ENCODE measurements around the gene KLHL35.
A peak's percentile ranks its signal among the peaks of the same experiment; 100 is the strongest.

The KLHL35 gene

DNA sequence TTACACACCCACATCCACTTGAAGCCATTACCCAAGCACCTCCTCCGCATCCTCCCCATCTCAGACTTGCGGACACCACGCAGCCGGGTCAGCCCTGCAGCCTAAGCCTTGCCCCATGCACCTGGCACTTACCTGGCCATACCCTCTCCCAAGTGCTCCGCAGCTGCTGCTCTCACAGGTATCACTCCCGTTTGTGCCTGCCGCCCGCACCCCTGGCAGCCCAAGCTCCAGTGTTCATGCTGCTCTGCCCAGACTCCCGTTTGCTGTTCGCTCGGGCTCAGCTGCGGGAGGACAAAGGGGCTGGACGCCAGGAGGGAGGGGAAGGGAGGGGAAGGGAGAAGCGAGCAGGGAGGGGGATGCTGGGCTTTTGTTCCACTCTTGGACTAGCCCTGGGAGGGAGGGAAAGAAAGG lies at the start of gene KLHL35:
KLHL35 (minus strand) TSS at position 293 of the 411 bp plus-strand sequence. CDS start 2,574 bp downstream, outside the sequence.
- no peak for DNase-seq

- DNase-seq, result no peak
These were observed 49.1 kb upstream of the KLHL35 start for GRCh38 chr11:75481922-75482606.

GRCh38 chr11:75481223-75481921 lies 48.4 kb upstream of the KLHL35 start:
- DNase-seq, result no peak

- DNase-seq, result no peak
These were observed 47.5 kb upstream of the KLHL35 start for GRCh38 chr11:75480185-75481175.

DNA sequence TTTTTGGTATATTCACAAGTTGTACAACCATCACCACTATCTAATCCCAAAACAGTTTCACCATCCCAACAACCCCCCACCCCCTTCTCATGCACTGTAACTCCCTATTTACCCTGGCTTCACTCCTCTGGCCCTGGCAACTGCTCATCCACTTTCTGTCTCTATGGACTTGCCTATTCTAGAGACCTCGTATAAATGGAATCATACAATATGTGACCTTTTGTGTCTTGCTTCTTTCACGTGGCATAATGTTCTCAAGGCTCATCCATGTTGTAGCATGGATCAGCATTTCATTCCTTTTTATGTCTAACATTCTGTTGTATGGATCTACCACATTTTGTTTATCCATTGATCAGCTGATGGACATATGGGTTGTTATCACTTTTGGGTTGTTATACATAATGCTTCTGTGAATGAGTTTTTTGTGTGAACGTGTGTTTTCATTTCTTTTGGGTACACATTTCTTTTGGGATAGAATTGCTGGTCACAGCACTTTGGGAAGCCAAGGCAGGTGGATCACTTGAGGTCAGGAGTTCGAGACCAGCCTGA lies 46.7 kb upstream of the KLHL35 start:
- no peak for DNase-seq

DNA sequence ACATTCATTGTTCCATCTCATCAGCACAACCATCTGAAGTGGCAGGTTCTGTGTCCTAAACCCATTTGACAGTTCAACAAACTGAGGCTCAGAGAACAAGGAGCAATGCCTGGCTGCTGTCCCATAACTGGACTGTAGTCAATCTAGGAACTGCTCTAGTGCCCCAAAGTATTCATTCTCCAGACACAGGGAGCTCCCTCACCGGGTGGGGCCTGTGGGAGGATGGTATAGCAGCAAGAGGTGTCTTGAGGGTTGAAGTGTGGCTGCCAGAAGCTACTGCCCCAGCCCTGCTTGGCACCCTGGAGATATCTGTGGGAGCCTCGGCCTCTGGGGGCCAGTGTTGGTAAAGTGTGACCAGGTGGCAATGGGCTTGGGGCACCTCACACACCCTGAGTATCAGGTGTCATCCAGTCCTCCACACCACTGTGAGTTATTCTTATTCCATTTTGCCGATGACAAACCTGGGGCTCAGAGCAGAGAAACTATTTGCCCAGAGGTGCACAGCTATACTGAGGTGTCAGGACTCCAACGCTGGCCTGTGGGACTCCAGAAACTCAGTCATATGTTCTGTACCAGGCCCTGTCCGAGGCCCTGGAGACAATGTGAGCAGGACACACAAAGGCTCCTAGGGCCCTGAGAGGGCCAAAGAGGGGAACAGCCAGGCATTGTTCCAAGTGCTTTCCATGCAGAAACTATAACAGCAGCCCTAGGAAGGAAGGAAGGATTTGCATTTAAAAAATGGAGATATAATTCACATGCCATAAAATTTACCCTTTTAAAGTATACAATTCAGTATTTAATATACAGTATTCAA lies 46.0 kb upstream of the KLHL35 start:
- DNase-seq, result no peak

GRCh38 chr11:75477614-75477935 lies 44.6 kb upstream of the KLHL35 start:
- no peak for DNase-seq

DNA sequence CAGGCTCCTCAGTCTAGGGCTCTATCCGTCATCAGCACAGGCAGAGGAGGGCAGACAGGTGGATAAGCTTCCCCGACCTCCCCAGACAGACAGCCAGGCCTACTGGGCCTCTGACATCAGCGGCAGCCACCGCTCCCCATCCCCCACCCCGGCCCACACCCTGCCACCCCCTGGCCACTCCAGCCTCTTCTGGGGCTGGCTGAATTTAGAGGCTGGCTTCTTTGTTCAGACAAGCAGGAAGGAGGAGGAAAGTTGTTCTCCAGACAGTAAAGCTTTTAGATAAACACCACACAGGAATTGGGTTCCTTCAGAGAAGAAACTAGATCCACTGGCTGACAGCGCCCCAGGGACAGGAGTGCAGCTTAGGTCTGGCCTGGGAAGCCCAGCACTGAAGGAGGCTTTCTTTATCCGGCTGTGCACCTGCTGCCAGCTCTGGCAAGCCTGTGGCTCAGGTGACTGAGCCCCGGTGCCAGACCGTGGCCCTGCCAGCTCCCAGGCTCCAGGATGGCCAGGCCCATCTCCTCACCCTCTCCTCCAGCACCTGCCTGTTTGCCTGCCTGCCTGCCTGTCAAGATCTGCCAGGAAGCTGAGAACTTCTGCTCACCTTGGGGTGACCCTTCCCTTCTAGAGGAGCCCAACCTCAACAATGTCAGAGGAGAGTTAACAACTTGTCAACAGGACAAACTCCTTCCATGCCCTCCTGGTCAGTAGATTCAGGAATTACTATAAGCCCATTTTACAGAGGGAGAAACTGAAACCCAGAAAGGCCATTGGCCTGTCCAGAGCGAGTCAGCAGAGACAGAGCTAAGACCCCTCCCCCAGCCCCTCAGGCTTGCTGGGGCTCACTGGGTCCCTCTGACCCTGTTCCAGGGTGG lies 44.0 kb upstream of the KLHL35 start:
- no peak for DNase-seq

DNA sequence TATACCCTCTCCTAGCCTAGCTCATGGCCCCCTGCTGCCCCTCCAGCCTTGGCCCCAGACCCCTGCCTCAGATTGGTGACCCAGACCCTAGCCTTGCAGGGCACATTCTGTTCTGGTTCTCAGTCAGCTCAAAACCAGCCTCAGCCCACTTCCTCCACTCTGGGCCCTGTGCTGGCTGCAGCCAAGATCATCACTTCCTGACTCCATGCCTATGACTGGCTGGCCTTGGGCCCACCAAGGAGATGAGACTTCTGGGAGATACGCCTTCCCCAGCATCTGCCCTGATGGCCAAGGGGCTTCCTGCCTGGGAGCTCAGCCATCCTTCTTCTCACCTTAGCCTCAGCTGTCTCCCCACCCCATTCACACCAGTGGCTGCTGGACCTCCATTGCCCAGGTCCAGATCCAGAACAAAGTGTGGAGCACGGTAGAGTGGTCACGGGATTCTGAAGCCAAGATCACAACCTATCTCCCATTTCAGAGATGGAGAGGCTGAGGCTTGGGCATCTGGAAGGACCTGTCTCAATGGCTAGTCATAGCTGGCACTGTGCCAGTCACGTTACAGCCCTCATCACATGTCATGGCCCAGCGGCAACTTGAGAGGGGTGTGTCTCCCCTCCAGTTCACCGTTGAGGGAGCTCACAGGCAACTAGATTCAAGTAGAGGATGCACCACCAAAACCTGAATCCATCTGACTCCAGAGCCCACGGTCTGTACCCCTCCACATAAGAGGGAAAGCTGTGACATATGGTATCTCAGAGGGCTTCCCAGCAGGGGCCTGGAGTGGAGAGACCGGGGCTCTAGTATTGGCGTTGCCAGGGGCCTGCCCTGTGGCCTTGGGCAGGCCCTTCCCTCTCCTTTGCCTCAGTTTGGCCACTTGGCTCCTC lies 43.0 kb upstream of the KLHL35 start:
- peak; percentile 8 for DNase-seq

DNA sequence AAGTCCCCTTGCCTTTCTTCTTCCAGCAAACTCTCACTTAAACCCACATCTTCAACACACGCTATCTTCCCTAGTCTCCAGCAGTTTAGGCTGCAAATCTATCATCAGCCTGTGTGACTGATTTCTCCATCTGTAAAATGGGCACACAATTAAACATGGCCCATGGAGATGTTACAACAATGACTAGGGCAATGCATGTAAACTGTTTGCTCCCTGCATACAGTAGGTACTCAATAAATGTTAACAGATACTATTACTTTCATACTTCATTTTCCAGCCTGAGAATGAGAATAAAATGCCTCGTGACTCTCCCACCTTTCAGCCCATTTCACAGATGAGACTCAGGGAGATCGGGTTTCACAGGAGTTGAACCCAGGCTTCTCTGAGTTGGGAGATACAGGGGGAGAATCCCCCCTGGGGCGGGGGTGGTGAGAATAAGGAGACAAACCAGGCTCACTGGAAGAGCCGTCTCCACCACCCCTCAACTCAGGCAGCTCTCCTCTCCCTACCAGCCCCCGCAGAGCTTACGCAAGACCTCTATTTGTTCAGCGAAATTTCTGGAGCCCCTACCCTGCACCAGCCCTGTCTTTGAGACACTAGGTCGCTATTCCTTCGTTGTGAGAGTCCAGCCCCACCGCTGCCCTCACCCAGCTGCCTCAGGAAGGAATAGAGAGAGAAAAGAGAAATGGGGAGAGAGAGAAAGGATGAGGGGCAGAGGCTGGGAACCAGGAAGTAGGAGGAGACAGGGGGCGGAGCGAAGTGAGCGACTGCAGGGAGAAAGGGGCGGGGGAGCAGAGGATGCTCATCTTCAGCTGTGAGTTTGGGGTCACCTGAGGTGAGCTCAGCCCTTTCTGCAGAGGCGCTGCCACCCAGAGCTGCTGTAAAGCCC lies 42.1 kb upstream of the KLHL35 start:
- peak; percentile 62 for DNase-seq

DNA sequence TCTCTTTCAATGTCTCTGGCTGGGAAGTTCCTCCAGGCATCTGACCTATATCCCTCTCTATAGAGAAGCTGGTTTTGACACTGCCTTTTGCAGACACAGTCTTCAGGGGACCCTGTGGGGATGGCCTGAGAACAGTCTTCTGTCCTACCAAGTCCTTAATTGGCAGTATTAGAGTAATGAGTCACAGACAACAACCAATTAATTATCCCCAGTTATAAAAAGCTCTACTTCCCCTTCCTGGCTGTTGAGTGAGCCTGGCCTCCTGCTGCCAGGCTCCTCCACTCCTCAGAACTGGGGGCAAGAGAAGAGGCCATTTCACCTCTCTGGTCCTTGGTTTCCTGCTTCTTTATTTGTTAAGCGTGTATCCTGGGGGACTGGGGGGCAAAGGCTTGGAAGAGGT lies 41.2 kb upstream of the KLHL35 start:
- DNase-seq, result no peak

- DNase-seq, result no peak
These were observed 40.7 kb upstream of the KLHL35 start for GRCh38 chr11:75473684-75474083.

DNA sequence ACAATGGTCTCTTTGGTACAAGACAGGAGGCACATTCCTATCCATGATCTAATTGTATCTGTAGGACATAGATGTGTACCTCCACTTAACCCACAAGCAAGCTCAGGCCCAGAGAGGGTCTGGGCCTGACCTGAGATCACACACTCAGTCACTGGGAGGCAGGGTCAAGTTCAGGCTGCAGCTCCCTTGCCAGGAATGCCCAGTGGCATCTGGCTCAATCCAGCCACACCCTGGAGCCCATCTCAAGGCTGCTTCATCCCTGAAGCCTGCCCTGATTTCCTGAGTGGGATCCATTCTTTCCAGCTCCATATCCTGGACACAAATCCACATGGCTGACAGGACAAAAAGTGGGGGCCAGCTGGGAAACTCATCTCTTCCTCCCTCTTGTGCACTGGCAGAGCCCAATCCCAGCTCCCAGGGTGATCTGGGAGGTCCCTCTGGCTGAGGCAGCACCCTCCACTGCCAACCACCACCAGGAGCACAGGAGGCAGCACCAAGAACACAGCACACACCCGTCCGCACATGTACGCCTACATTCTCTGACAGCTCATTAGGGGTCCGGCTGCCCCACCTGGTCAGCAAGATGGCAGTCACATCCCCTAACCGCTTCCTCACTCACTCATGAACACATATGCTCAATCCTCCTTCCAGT lies 39.2 kb upstream of the KLHL35 start:
- no peak for DNase-seq

GRCh38 chr11:75471176-75471973 lies 38.4 kb upstream of the KLHL35 start:
- no peak for DNase-seq

DNA sequence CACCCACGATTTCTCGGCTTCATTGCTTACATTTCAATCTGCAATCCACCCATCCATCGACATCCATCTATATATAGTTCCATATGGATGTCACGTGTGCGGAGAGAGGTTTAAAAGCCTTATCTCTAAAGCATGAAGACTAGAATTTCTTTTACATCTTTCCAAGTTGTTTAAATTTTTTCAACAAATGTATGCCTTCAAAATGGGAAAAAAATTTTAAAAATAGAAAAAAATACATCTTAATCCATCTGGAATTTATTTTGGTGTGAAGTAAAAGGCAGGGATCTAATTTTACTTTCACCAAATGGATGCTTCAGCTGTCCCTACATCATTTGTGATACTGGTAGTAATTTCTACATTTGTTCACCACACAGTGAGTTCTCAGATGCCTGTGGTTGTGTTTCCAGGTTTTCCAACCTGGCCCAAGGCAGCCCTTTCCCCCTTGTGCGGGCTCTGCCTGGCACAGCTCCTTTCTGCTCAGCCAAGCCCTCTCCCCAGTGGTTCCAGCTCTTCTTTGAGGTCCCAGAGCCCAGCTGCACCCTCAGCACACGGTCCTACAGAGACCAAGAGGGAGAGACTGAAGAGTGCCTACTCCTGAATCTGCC lies 37.6 kb upstream of the KLHL35 start:
- no peak for DNase-seq

DNA sequence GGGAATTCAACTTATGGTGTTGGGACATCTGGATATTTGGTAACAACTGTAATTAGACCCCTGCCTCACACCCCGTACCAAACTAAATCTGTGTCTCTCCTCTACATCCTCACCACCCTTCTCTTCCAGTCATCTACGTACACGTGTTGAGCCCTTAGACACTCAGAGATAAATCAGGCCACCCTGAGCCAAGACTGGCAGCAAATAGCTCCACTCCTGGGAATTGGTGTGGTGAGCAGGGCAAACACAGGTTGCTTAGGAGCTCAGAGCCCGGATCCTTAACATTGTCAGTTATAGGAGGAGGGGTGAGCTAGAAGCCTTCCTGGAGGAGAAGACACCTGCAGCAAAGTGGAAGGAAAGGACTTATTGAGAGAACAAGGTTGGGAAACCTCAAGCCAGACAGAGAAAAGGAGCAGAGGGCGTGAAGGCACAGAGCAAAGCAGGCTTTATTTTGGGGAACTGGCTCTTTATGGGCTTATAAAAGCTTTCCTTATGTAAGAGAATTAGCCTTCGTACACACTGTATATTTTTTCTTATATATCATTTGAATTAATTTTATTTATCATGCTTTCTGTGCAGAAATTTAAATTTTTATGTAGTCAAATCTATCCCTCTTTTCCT lies 36.9 kb upstream of the KLHL35 start:
- DNase-seq, result no peak
